HG02678 (cell line): ENCODE measurements around the gene CACFD1.
"Not testable (repeated sequence)": the region's sequence is repeated elsewhere in the genome, so short reads cannot be mapped to it uniquely, and the experiment has no call there.

Source experiments
- ATAC-seq: cut with Tn5 transposase; IDR thresholded peaks from one replicate; pipeline ENCODE4 v1.9.1; 2021; ENCODE audit warnings: mild to moderate bottlenecking, moderate library complexity; ENCODE audit not compliant: unreplicated experiment

Gene CACFD1

GRCh38 chr9:133439337-133439736 is 20.4 kb upstream of the CACFD1 start:
- no peak for ATAC-seq

- peak; percentile 77 for ATAC-seq
Measured at GRCh38 chr9:133440874-133441273, 18.9 kb upstream of the CACFD1 start.

- ATAC-seq = no peak
Measured at GRCh38 chr9:133441571-133441970, 18.2 kb upstream of the CACFD1 start.

- no peak for ATAC-seq
Measured at GRCh38 chr9:133443248-133443647, 16.5 kb upstream of the CACFD1 start.

GRCh38 chr9:133443982-133444381 is 15.8 kb upstream of the CACFD1 start:
- no peak for ATAC-seq

- no peak for ATAC-seq
Measured at GRCh38 chr9:133445293-133445969, 14.3 kb upstream of the CACFD1 start.

GRCh38 chr9:133448487-133448972 is 11.2 kb upstream of the CACFD1 start:
- no peak for ATAC-seq

- no peak for ATAC-seq
Measured at GRCh38 chr9:133449760-133450159, 10.0 kb upstream of the CACFD1 start.

- ATAC-seq = not testable (repeated sequence)
Measured at GRCh38 chr9:133451865-133452264, 7.9 kb upstream of the CACFD1 start.

GRCh38 chr9:133452562-133452961 is 7.2 kb upstream of the CACFD1 start:
- ATAC-seq = no peak

- ATAC-seq = no peak
Measured at GRCh38 chr9:133453651-133454050, 6.1 kb upstream of the CACFD1 start.

- ATAC-seq = no peak
Measured at GRCh38 chr9:133454325-133454724, 5.5 kb upstream of the CACFD1 start.

- ATAC-seq = no peak
Measured at GRCh38 chr9:133454943-133455673, 4.7 kb upstream of the CACFD1 start.

GRCh38 chr9:133455936-133456335 is 3.8 kb upstream of the CACFD1 start:
- no peak for ATAC-seq

GRCh38 chr9:133456409-133456808 is 3.4 kb upstream of the CACFD1 start:
- ATAC-seq = no peak

GRCh38 chr9:133457233-133457632 is 2.5 kb upstream of the CACFD1 start:
- no peak for ATAC-seq

GRCh38 chr9:133457748-133458147 is 2.0 kb upstream of the CACFD1 start:
- no peak for ATAC-seq

- no peak for ATAC-seq
Measured at GRCh38 chr9:133458643-133459312, 1.0 kb upstream of the CACFD1 start.

- ATAC-seq = peak; percentile 27
Measured at GRCh38 chr9:133460405-133461175, 812 bp downstream of the CACFD1 start.

- ATAC-seq = no peak
Measured at GRCh38 chr9:133461975-133462374, 2.2 kb downstream of the CACFD1 start.

- ATAC-seq = no peak
Measured at GRCh38 chr9:133463234-133463863, 3.6 kb downstream of the CACFD1 start.
